ENCODE results near the gene ST8SIA3. TPM values are rescaled to one million over a fixed set of nuclear protein-coding genes. Genes with fewer than 3 reads are reported as not detected.
"Not testable (repeated sequence)": the region's sequence is repeated elsewhere in the genome, so short reads cannot be mapped to it uniquely, and the experiment has no call there.

The ST8SIA3 gene
- total and polyA plus RNA-seq, 2 donors (not counting 3 experiments of a cell fraction or from before 2014, with no cell fraction given): not detected

DNA sequence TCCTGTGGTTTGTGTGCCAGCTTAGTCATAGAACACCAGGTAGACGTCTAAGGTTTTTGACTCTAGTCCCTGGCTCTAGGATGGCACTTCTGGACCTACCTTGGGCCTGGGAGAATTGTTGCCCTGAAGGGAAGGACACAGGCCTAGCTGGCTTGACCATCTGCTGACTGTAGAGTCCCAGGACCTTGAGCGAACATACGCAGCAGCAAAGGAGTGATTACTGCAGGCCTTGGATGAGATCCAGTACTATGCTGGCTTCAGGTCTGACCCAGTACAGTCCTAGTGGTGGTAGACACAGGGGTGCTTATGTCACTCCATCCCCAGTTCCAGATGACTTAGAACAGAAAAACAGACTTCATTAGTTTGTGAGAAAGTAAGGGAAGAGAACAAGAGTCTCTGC, 37.7 kb downstream of the ST8SIA3 start:
- POLR2A ChIA-PET: no interaction called here
- no TSS peak for BruUV-seq (replicated peaks)

GRCh38 chr18:57394749-57395148, 42.4 kb downstream of the ST8SIA3 start:
- H3K4me2 ChIP-seq (ENCODE audit: insufficient read depth, low read length); DNase-seq (ENCODE audit: low read depth, low spot score); H3K27ac ChIP-seq (ENCODE audit: insufficient read depth, low read depth, low read length); H3K9me3 ChIP-seq (replicated peaks; ENCODE audit: control insufficient read depth, insufficient read depth, low read length); intact Hi-C loops (cut with micrococcal nuclease); BruUV-seq (replicated peaks); H3K79me2 ChIP-seq (ENCODE audit: control insufficient read depth, insufficient read depth, low read length); H3K9me1 ChIP-seq (replicated peaks; ENCODE audit: control insufficient read depth, extremely low read depth, insufficient read depth, low read length); dilution Hi-C loops (cut with MboI; ENCODE audit: extremely low pct_ligation_motif_present, low sequenced_read_pairs); CTCF ChIA-PET; POLR2A ChIA-PET; H3K36me3 ChIP-seq (ENCODE audit: control insufficient read depth in 2 of 2, extremely low read depth in 1 of 2, insufficient read depth in 2 of 2, low read length in 2 of 2); H3K4me3 ChIP-seq (replicated peaks in 1 of 3; ENCODE audit: insufficient read depth in 1 of 3, low read depth in 1 of 3, low read length in 3 of 3); H3K4me1 ChIP-seq (ENCODE audit: control insufficient read depth, extremely low read depth, insufficient read depth, low read length); FAIRE-seq; H3K27me3 ChIP-seq (ENCODE audit: control insufficient read depth in 2 of 2, insufficient read depth in 2 of 2, low read length in 2 of 2); H3K9ac ChIP-seq (replicated peaks; ENCODE audit: extremely low read depth, insufficient read depth, low read length); H4K20me1 ChIP-seq (replicated peaks; ENCODE audit: control insufficient read depth, extremely low read depth, insufficient read depth, low read length); H2AFZ ChIP-seq (ENCODE audit: low read depth, low read length): not testable (repeated sequence)

More for the DNA sequence above, 37.7 kb downstream of the ST8SIA3 start:
- no peak for TF ChIP-seq POLR2A (IDR thresholded peaks at IDR 0.05; ENCODE audit: low read depth, low read length)
- CTCF ChIA-PET: no interaction called here
- no peaks in the 10 kb centered on the region for H3K79me2 ChIP-seq (ENCODE audit: control insufficient read depth, insufficient read depth, low read length)
- no peaks in the 10 kb centered on the region for H3K4me1 ChIP-seq (ENCODE audit: control insufficient read depth, extremely low read depth, insufficient read depth, low read length)
- no peak overlapping the region for H3K4me3 ChIP-seq (replicated peaks in 1 of 3; ENCODE audit: insufficient read depth in 1 of 3, low read depth in 1 of 3, low read length in 3 of 3)
- H3K27me3 ChIP-seq (ENCODE audit: control insufficient read depth in 2 of 2, insufficient read depth in 2 of 2, low read length in 2 of 2): no peaks in the 10 kb centered on the region
- dilution Hi-C loops (cut with MboI; ENCODE audit: extremely low pct_ligation_motif_present, low sequenced_read_pairs): no loop called here
- no peak for FAIRE-seq
- no peaks in the 10 kb centered on the region for H3K9me3 ChIP-seq (replicated peaks; ENCODE audit: control insufficient read depth, insufficient read depth, low read length)
- intact Hi-C loops (cut with micrococcal nuclease): no loop called here
- H3K36me3 ChIP-seq (ENCODE audit: control insufficient read depth in 2 of 2, extremely low read depth in 1 of 2, insufficient read depth in 2 of 2, low read length in 2 of 2): no peaks in the 10 kb centered on the region
- H3K27ac ChIP-seq (ENCODE audit: insufficient read depth, low read depth, low read length): no peak overlapping the region
- no peak overlapping the region for H2AFZ ChIP-seq (ENCODE audit: low read depth, low read length)
- H4K20me1 ChIP-seq (replicated peaks; ENCODE audit: control insufficient read depth, extremely low read depth, insufficient read depth, low read length): no peaks in the 10 kb centered on the region
- no peak overlapping the region for H3K4me2 ChIP-seq (ENCODE audit: insufficient read depth, low read length)
- no peaks in the 10 kb centered on the region for H3K9me1 ChIP-seq (replicated peaks; ENCODE audit: control insufficient read depth, extremely low read depth, insufficient read depth, low read length)
- no peak for DNase-seq (ENCODE audit: low read depth, low spot score)
- H3K9ac ChIP-seq (replicated peaks; ENCODE audit: extremely low read depth, insufficient read depth, low read length): no peak overlapping the region

- H3K9me3 ChIP-seq (replicated peaks; ENCODE audit: control insufficient read depth, insufficient read depth, low read length); H3K9ac ChIP-seq (replicated peaks; ENCODE audit: extremely low read depth, insufficient read depth, low read length); FAIRE-seq; H3K27me3 ChIP-seq (ENCODE audit: control insufficient read depth in 2 of 2, insufficient read depth in 2 of 2, low read length in 2 of 2); DNase-seq (ENCODE audit: low read depth, low spot score); H3K79me2 ChIP-seq (ENCODE audit: control insufficient read depth, insufficient read depth, low read length); H3K4me2 ChIP-seq (ENCODE audit: insufficient read depth, low read length); POLR2A ChIA-PET; H3K36me3 ChIP-seq (ENCODE audit: control insufficient read depth in 2 of 2, extremely low read depth in 1 of 2, insufficient read depth in 2 of 2, low read length in 2 of 2); H3K4me3 ChIP-seq (replicated peaks in 1 of 3; ENCODE audit: insufficient read depth in 1 of 3, low read depth in 1 of 3, low read length in 3 of 3); BruUV-seq (replicated peaks); dilution Hi-C loops (cut with MboI; ENCODE audit: extremely low pct_ligation_motif_present, low sequenced_read_pairs); H2AFZ ChIP-seq (ENCODE audit: low read depth, low read length); intact Hi-C loops (cut with micrococcal nuclease); H4K20me1 ChIP-seq (replicated peaks; ENCODE audit: control insufficient read depth, extremely low read depth, insufficient read depth, low read length); H3K9me1 ChIP-seq (replicated peaks; ENCODE audit: control insufficient read depth, extremely low read depth, insufficient read depth, low read length); H3K4me1 ChIP-seq (ENCODE audit: control insufficient read depth, extremely low read depth, insufficient read depth, low read length); H3K27ac ChIP-seq (ENCODE audit: insufficient read depth, low read depth, low read length): not testable (repeated sequence)
- CTCF ChIA-PET: interaction anchor here (0.7 to 1.2 kb wide), 2 partner anchors 19 to 21 kb away, joined by 3 read pairs; no protein-coding TSS in a partner anchor
Measured at GRCh38 chr18:57396831-57397230, 44.5 kb downstream of the ST8SIA3 start.
